HepG2 (cell line): Measurements from ENCODE around the gene ZNF440. TPM values are rescaled to one million over a fixed set of nuclear protein-coding genes. Genes with fewer than 3 reads are reported as not detected.

ENCODE experiments used
- CEBPZ ChIP-seq: IDR thresholded peaks from 2 replicates; pipeline ENCODE4 v1.6.1; 2012; ENCODE audit warnings: low read length, improper control_type of control experiment
- FOXP1 ChIP-seq, 2 experiments: fragments of 450-650 bp in 1 of 2; IDR thresholded peaks; 2 replicates each; pipeline ENCODE4 v1.6.1; 2017 to 2018; ENCODE audit warnings: antibody characterized with exemption in 1 of 2
- GABPB1 ChIP-seq: IDR thresholded peaks from 2 replicates; pipeline ENCODE4 v1.6.1; 2016; ENCODE audit warnings: mild to moderate bottlenecking, missing genetic modification reagents, moderate library complexity, missing compliant biosample characterization
- MAZ ChIP-seq, 2 experiments: sonication (generic) in 1 of 2; formaldehyde crosslinking in 1 of 2; IDR thresholded peaks; 2 replicates each; pipeline versions ENCODE4 v1.5.0 to v1.6.1; 2012 to 2020; ENCODE audit warnings: low read depth in 2 of 2, mild to moderate bottlenecking in 2 of 2, borderline replicate concordance in 1 of 2, improper control_type of control experiment in 1 of 2, low read length in 1 of 2, missing genetic modification reagents in 1 of 2, moderate library complexity in 1 of 2
- MEF2D ChIP-seq: sonication (generic); formaldehyde crosslinking; IDR thresholded peaks from 2 replicates; pipeline ENCODE4 v1.5.1; 2020; ENCODE audit warnings: mild to moderate bottlenecking, missing genetic modification reagents
- RCOR2 ChIP-seq: IDR thresholded peaks from 2 replicates; pipeline ENCODE4 v1.6.1; 2016; ENCODE audit warnings: missing biosample characterization, missing genetic modification reagents
- SIN3B ChIP-seq: fragments of 150-350 bp; IDR thresholded peaks from 2 replicates; pipeline ENCODE4 v1.6.1; 2014; ENCODE audit warnings: low read length
- SMAD1 ChIP-seq: sonication (generic); formaldehyde crosslinking; IDR thresholded peaks from 2 replicates; pipeline ENCODE4 v1.4.0; 2020; ENCODE audit warnings: missing genetic modification reagents, low read depth, mild to moderate bottlenecking, borderline replicate concordance
- TGIF2 ChIP-seq: IDR thresholded peaks from 2 replicates; pipeline ENCODE4 v1.6.1; 2016; ENCODE audit warnings: control low read depth, missing compliant biosample characterization
- ZNF746 ChIP-seq: sonication (generic); formaldehyde crosslinking; IDR thresholded peaks from 2 replicates; pipeline ENCODE4 v1.8.0; 2022; ENCODE audit warnings: mild to moderate bottlenecking, missing genetic modification reagents
- polyA plus RNA-seq, 8 experiments: library from polyadenylated mRNA; depleted of rRNA in 3 of 8; stranded (reverse) in 7 of 8; unstranded in 1 of 8; fragments of >200 nt; fragmentation: Illumina TruSeq in 4 of 8; extraction: Trizol in 4 of 8; gene quantifications; 2 replicates each; pipeline versions ENCODE4 v1.2.1 to v1.2.3, GENCODE V29; 2011 to 2016; ENCODE audit warnings: low read depth in 4 of 8, missing spikeins in 1 of 8, mixed read lengths in 1 of 8; ENCODE audit not compliant: insufficient read depth in 1 of 8
- total RNA-seq, 5 experiments: library from RNA; depleted of rRNA; stranded (reverse); fragments of >200 nt; fragmentation: Illumina TruSeq; extraction: Trizol; gene quantifications; 2 replicates each; pipeline ENCODE4 v1.2.3, GENCODE V29; 2016; ENCODE audit warnings: low read depth in 1 of 5
- TF ChIP-seq, protein P1 (sequence below): IDR thresholded peaks from 2 replicates; pipeline ENCODE4 v1.6.1; 2016; ENCODE audit warnings: control low read depth
- TF ChIP-seq, protein P2 (sequence below): sonication (generic); formaldehyde crosslinking; IDR thresholded peaks from 2 replicates; pipeline ENCODE4 v1.4.0; 2020; ENCODE audit warnings: missing genetic modification reagents

ZNF440 gene
- total and polyA plus RNA-seq, 2 of the 13 experiments (the other 11 are each of a cell fraction or from before 2014, with no cell fraction given), result 2.7 to 12.4 TPM

DNA sequence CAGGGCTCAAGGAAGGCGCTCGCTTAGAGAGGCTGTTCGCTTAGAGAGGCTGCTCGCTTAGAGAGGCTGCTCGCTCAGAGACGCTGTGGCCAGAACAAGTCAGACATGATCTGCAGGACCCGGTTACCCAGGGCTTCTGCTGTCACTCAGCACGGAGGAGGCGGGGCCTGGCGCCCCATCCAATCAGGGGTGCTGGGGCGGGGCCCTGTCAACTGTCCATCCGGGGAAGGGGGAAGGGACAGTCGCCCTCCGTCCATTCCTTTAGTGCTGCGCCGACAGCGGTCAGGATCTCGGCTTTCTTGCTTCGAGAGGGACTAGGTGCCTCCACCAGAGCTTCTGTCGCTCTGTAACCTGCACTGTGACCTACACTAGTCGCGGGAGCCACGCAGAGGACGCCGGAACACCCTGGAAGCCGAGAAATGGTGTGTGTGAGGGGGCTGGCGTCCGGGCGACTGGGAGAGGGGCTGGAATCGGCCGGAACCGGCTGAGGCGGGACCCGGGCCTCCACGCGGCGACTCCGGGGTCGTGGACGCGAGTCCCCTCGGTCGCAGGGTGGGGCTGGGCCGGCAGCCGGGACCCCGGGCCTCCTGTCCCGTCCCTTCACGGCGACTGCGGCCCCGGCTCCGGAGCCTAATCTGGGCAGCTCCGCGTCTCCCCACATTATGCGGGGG, at the start of gene ZNF440 (continued):
- no peak for TF ChIP-seq CEBPZ
- TF ChIP-seq, protein P1, sequence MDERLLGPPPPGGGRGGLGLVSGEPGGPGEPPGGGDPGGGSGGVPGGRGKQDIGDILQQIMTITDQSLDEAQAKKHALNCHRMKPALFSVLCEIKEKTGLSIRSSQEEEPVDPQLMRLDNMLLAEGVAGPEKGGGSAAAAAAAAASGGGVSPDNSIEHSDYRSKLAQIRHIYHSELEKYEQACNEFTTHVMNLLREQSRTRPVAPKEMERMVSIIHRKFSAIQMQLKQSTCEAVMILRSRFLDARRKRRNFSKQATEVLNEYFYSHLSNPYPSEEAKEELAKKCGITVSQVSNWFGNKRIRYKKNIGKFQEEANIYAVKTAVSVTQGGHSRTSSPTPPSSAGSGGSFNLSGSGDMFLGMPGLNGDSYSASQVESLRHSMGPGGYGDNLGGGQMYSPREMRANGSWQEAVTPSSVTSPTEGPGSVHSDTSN (CRISPR knock-in tag), result peak; percentile 92
- no peak for TF ChIP-seq SMAD1 (CRISPR knock-in tag)
- TF ChIP-seq MAZ (IDR thresholded peaks at IDR 0.05; ENCODE audit: borderline replicate concordance, low read depth, low read length), result no peak
- peak; percentile 73; the same call in 1 of the 2 replicates for TF ChIP-seq MAZ (CRISPR knock-in tag; IDR thresholded peaks at IDR 0.05; ENCODE audit: low read depth)
- TF ChIP-seq GABPB1 (CRISPR knock-in tag), result peak; percentile 79
- no peak for TF ChIP-seq TGIF2
- TF ChIP-seq ZNF746, result no peak
- no peak for TF ChIP-seq FOXP1 (IDR thresholded peaks at IDR 0.05)
- TF ChIP-seq FOXP1 (CRISPR knock-in tag; IDR thresholded peaks at IDR 0.05), result no peak
- TF ChIP-seq, protein P2, sequence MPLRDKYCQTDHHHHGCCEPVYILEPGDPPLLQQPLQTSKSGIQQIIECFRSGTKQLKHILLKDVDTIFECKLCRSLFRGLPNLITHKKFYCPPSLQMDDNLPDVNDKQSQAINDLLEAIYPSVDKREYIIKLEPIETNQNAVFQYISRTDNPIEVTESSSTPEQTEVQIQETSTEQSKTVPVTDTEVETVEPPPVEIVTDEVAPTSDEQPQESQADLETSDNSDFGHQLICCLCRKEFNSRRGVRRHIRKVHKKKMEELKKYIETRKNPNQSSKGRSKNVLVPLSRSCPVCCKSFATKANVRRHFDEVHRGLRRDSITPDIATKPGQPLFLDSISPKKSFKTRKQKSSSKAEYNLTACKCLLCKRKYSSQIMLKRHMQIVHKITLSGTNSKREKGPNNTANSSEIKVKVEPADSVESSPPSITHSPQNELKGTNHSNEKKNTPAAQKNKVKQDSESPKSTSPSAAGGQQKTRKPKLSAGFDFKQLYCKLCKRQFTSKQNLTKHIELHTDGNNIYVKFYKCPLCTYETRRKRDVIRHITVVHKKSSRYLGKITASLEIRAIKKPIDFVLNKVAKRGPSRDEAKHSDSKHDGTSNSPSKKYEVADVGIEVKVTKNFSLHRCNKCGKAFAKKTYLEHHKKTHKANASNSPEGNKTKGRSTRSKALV, result no peak
- no peak for TF ChIP-seq MEF2D (CRISPR knock-in tag)
- TF ChIP-seq RCOR2 (CRISPR knock-in tag), result no peak
- TF ChIP-seq SIN3B, result no peak
